GM18520 (cell line): ENCODE data around the gene FAAH.

Experiments
- ATAC-seq: cut with Tn5 transposase; IDR thresholded peaks from one replicate; pipeline ENCODE4 v1.9.1; 2021; ENCODE audit not compliant: unreplicated experiment

The FAAH gene

DNA sequence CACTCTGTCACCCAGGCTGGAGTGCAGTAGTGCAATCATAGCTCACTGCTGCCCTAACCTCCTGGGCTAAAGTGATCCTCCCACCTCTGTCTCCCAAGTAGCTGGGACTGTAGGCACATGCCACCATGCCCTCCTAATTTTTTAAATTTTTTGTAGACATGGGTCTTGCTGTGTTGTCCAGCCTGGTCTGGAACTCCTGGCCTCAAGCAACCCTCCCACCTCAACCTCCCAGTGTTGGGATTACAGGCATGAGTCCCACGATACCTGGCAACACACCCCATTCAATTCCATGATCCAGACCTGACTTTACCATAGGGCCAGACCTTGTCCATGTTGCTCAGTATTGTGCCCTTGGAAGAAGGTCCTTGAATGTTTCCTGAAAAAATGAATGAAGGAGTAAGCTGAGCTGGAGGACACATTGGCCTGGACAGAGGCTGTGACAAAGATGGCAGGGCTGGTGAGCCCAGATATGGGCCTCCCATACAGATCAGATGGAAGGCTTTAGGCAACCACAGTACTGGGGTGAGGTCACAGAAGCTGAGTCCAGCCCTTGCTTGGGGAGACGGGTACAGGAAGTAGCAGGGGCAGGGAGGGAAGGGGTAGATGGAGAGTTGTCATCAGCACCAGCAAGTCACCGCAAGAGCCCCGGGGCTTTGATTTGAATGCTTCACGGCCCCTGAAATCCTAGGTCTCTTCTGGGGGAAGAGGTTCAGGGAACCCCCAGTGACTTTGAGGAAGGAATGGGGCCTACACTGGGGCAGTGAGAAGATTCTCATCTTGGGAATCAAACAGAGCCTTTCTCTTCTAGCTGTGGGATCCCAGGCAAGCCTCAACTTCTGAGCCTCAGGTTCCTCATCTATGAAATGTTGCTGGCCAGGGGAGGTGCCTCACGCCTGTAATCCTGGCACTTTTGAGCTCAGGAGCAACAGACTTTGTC, 55.4 kb downstream of the FAAH start:
- no peak for ATAC-seq

DNA sequence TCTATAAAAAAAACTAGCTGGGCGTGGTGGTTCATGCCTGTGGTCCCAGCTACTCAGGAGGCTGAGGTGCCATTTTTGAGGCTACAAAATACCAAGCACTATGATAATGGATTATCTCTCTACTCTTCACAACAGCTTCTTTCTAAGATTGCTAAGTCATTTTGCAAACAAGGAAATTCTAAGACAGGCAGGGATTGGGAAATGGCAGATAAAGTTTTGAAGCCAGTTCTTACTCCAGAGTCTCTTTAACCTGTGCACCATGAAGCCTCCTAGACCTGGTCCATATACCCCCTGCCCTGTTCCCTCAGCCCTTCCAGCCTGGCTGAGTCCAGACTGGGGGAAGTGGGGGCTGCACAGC, 56.0 kb downstream of the FAAH start:
- no peak for ATAC-seq

DNA sequence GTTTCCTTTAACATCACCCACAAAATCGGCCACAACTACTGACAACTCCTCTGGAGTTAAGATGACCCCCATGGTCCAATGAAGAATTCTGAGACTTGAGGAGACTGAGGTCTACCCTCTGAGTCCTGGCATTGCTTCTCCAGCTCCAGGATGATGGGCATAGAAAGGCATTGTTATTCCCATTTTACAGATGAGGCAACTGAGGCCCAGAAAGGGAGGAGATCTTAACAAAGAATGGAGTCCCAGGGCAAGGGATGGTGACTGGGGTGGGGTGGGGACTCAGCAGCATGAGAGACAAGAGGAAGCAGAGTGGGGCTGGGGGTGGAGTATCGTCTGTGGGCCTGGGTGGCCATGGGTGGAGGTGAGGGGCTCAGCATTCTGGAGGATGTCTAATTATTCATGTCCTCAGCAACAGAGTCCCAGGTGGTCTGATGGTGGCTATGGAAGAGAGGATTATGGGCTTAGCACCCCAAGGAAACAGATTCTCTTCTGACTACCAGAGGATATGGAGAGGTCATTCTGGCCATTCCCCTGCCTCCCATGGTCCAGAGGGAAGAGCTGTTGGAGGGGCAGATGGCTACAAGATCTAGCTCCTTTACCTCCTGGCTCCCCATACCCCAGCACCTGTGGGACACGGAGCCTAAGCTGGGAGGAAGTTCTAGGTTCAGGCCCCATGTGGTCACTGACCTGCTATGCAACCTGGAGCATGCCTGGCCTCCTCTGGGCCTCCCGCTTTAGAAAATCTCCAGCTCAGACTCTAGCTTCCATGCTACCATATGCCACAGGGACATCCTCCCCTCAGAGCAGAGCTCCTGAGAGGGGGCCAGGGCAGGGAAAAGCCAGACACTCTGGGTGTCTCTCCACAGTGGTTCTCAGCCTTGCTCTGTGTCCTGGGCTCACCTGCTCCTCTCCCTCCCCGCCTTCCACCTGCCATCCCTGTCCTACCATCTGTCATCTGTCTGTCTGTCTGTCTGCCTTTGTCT, 58.1 kb downstream of the FAAH start:
- ATAC-seq: no peak

DNA sequence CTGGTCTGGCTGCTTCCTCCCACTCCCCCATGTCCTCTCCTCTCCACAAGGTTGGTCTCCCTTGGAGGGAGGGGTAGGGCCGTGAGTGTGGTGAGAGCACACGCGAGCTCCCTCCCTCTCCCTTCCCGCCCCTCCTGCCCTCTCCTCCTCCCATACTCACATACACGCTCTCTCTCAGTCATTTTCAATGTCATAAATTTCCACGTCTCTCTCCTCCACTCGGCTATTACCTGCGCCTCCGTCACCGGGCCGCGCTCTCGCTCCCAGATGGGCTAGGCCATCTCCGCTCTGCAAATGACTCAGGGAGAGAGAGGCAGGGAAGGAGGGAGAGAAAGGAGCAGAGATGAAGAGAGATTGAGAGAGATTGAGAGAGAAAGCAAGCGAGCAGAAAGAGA, 58.8 kb downstream of the FAAH start:
- ATAC-seq: no peak

DNA sequence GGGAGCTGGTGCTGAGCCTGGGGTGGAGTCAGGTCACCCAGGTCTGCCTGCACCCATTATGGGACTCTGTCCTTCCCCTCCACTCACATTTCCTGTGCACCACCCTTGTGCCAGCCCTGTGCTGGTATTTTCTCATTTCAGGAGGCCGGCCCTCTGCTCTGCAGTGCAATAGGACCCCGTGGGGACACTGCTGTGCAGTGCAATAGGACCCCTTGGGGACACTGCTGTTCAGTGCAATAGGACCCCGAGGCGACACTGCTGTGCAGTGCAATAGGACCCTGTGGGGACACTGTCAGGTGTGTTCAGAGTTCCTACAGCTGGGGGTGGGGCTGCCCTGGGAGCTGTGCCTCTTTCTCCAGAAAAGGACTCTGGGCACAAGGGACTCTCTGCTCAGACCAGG, 59.3 kb downstream of the FAAH start:
- no peak for ATAC-seq

DNA sequence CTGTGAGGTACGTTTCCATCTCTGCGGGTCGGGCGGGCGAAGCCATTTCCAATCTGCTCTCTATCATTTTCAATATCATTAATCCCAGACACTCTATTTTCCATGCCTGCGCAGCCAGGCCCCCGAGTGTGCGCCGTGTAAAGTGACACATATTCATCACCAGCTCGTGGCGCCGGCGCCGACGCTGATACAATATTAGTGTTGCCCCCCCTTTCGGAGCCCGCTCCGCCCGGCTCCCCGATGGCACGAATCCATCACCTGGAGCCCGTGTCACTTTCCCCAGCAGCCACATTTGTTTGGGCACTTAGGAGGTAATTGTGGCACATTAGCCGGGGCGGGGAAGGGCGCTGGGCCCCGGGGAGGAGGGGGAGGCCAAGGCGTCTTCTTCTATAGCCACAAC, 61.8 kb downstream of the FAAH start:
- no peak for ATAC-seq

DNA sequence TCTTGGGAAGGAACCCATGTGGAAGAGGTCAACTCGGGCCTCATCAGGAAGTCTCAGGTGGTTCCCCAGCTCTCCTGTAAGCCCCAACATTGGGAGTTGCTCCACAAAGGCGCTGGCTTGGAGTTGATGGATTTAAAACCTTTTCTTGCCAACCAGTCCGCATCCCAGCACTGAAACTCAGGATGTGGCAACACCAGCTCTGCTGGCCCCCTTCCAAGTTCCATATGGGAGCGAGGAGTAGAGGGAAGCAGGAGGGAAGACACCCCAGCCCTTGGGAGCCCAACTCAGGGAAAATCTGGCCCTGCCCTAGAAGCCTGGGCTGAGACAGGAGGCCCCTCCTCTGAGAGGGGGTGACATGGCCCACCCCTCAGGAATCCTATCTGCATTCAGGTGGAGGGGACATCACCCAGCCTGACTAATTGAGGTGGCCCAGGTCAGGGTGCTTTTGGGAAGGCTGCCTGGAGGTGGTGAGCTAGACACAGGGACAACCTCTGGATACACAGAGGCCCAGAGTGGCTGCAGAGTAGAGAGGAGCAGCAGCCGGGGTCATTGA, 62.4 kb downstream of the FAAH start:
- no peak for ATAC-seq

DNA sequence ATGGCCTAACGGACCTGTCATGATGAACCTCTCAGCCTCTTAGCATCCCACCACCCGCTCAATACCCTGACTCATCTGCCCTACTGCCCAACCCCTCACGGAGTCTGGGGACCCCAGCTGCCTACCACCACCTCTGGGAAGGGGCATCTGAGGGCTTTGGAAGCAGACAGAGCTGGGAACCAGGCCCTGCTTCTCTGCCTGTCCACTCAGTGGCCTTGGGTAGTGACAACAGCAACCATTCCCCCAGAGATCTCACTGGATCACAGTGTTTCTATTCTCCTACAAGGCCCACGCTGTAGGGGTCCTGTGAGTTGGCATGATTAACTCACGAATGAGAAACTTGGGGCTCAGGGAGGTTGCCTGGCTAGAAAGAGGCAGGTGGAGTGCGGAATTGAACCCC, 63.1 kb downstream of the FAAH start:
- no peak for ATAC-seq

DNA sequence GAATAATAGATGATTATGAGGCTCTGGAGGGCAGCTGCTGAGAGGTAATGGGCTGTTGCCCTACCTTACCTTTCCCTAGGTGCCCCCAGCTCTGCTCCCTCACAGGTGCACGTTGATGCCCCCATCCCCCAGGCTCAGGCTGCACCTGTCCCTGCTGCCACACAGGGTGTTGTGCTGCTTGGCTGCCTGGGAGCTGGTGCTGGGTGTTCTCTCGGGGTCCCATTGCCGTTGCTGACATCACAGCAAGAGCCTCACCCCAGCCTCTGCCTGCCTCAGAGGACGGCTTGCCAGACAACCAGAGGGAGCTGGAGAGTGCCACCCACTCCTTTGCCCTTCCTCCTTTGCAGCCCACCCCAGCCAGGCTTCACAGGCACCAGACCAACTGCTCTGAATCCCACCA, 64.1 kb downstream of the FAAH start:
- no peak for ATAC-seq

DNA sequence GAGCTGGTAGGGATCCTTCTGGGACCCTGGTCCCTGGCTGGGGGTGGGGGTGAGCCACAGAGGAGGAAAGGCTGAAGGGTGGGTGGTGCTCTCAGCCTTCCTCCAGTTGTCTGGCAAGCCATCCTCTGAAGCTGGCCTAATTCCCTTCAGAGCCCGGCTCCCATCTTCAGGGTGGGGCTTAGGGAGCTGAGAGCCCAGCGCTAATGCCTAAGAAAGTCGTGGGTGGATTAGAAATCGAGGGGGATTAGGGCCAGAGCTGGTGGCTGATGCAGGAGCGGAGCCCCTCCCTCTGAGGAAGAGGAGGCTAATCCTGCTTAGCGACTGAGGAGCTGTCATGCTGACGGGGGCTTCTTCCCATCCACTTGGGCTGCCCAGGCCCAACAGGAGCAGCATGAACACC, 64.7 kb downstream of the FAAH start:
- no peak for ATAC-seq

DNA sequence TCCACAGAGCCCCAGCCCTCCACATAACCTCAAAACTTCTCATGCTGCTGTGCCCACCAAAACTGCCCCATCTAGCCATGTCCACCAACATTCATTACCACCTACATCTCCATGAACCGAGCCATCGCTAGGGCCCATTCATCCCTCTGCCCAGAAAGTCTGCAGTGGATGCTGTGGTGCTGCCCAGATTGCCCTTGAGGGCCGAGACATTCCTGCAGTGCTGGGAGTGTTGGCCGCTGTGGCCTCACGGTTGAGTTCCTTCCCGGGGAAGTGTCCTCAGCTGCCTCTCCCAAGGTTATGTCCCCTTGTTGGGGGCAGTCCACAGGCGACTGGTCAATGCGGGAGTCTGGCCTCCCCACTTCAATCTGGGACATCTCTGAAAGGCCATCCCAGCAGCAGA, 65.2 kb downstream of the FAAH start:
- ATAC-seq: no peak

DNA sequence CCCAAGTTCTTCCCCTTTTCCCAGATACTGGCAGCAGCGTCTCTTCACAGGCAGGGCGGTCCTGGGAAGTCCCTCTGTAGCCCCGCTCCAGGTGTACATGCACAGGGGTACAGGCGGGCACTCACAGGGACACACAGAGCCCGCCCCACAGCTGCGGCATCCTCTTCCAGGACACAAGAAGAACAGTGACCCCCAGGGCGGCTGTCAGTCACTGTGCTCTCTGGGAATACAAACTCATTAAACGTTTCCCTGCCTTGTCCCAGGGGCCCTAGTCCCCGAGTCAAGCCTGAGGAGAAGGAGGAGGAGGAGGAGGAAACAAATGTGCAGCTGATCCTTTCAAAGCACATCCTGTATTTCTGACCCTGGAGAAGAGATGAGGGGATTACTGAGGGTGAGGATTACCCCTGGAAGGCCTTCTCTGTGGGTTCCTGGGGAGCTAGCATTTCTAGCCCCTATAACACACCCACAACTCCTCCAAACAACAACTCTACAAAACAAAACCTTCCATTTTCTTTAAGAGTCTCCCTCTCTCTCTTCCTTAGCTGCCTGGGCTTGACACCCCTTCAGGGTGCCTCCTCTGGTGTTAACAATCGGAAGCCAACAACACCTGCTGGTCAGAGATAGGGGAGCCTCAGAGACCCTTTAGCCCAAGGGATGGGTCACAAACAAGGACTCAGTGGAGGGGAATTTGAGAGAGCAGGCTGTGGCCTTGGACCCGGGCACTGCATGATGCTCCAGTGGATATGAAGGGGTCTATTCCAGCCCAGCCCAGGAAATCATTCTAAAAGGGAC, 67.1 kb downstream of the FAAH start:
- no peak for ATAC-seq

DNA sequence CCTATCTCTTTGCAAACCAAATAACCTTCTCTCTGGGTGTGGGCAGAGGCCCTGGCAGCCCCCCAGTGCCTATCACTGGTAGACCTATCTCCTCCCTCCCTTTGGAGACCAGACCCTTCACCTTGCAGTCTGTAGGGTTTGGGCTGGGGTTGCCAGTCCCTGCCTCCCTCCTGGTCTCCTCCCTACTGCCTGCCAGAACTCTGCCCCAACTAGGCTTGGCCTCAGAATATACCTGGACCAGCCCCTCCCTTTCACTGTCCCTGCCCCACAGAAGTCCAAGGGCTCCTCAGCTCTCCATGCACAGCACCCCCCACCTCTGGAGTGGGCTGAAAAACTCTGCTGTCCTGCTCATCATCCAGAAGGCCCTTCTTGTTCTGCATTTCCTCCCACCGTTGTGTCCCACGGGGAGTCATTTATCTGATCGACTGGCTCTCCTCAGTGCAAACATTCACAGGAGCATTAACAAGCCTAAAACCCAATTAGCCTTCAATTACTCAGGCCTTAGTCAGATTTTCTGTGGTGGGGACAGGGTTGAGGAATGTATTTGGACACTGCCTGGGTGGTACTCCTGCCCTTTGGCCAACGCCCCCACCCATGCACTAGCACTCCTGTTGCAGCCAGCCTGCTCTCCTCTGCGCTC, 67.8 kb downstream of the FAAH start:
- ATAC-seq: no peak
